ENCODE results near the gene FUNDC2. TPM values are rescaled to one million over a fixed set of nuclear protein-coding genes. Genes with fewer than 3 reads are reported as not detected.
A peak's percentile ranks its signal among the peaks of the same experiment; 100 is the strongest.

Gene FUNDC2
- total and polyA plus RNA-seq, 2 of the 13 experiments (the other 11 are each of a cell fraction or from before 2014, with no cell fraction given): 65.3 to 109 TPM

GRCh38 chrX:155026727-155027508 lies at the start of gene FUNDC2 (continued):
- TF ChIP-seq DBP (CRISPR knock-in tag; IDR thresholded peaks at IDR 0.05; ENCODE audit: not compliant biosample characterization) (no peak), ZNF609 (CRISPR knock-in tag; IDR thresholded peaks at IDR 0.05; ENCODE audit: borderline replicate concordance) (peak; percentile 60; the same call in 1 of the 2 replicates), ZNF3 (CRISPR knock-in tag; IDR thresholded peaks at IDR 0.05) (no peak), THAP7 (CRISPR knock-in tag; IDR thresholded peaks at IDR 0.05) (no peak), PCBP1 (IDR thresholded peaks at IDR 0.05; ENCODE audit: borderline replicate concordance, low read depth, low read length) (no peak), AKAP8 (CRISPR knock-in tag; IDR thresholded peaks at IDR 0.05) (no peak), MEIS1 (CRISPR knock-in tag; IDR thresholded peaks at IDR 0.05; ENCODE audit: borderline replicate concordance) (peak; percentile 59; the same call in 1 of the 2 replicates), FOXJ3 (CRISPR knock-in tag; IDR thresholded peaks at IDR 0.05; ENCODE audit: borderline replicate concordance) (no peak), KLF13 (CRISPR knock-in tag; IDR thresholded peaks at IDR 0.05) (no peak), ZNF274 (CRISPR knock-in tag; IDR thresholded peaks at IDR 0.05) (0 out of 2 replicates have a peak, but pooled peaks have one; percentile 22), ZNF510 (CRISPR knock-in tag; IDR thresholded peaks at IDR 0.05; ENCODE audit: low read depth) (no peak), PHF20 (CRISPR knock-in tag; IDR thresholded peaks at IDR 0.05) (peak; percentile 57; the same call in 1 of the 2 replicates), ZNF441 (CRISPR knock-in tag; IDR thresholded peaks at IDR 0.05; ENCODE audit: borderline replicate concordance) (no peak), ZNF614 (CRISPR knock-in tag; IDR thresholded peaks at IDR 0.05; ENCODE audit: borderline replicate concordance) (no peak), SP140L (CRISPR knock-in tag; IDR thresholded peaks at IDR 0.05; ENCODE audit: borderline replicate concordance) (no peak), ZSCAN12 (CRISPR knock-in tag; IDR thresholded peaks at IDR 0.05) (no peak), MTA3 (CRISPR knock-in tag; IDR thresholded peaks at IDR 0.05) (no peak), CENPX (CRISPR knock-in tag; IDR thresholded peaks at IDR 0.05) (no peak)

Data from HepG2 (cell line).